HG02610 (cell line): ENCODE results near the gene RNF212B.

Experiments
- ATAC-seq: cut with Tn5 transposase; IDR thresholded peaks from one replicate; pipeline ENCODE4 v1.9.1; 2021; ENCODE audit warnings: mild to moderate bottlenecking, moderate library complexity; ENCODE audit not compliant: unreplicated experiment

RNF212B gene

GRCh38 chr14:23294734-23295561, 57.2 kb downstream of the RNF212B start:
- ATAC-seq, result no peak

- no peak for ATAC-seq
These were observed 58.5 kb downstream of the RNF212B start for GRCh38 chr14:23296012-23296777.

DNA sequence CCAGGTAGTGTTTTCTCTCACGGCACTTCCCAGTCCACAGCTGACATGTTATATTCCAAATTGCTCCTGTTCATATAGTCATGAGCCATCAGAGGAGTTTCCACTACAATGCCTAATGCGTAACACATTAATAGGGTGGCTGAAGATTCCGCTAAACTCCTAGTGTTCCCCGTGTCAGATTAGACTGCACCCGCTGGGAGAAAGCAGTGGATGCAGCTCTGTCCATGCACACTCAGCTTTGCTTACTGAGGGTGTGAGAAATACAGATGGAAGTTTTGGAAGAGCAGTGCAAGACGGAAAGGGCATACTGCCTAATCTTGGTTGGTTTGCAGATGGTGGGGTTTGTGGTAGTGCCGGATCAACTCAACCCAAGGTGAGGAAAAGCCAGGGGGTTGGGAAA, 59.4 kb downstream of the RNF212B start:
- ATAC-seq, result no peak

- ATAC-seq, result no peak
These were observed 60.0 kb downstream of the RNF212B start for GRCh38 chr14:23297611-23298277.

DNA sequence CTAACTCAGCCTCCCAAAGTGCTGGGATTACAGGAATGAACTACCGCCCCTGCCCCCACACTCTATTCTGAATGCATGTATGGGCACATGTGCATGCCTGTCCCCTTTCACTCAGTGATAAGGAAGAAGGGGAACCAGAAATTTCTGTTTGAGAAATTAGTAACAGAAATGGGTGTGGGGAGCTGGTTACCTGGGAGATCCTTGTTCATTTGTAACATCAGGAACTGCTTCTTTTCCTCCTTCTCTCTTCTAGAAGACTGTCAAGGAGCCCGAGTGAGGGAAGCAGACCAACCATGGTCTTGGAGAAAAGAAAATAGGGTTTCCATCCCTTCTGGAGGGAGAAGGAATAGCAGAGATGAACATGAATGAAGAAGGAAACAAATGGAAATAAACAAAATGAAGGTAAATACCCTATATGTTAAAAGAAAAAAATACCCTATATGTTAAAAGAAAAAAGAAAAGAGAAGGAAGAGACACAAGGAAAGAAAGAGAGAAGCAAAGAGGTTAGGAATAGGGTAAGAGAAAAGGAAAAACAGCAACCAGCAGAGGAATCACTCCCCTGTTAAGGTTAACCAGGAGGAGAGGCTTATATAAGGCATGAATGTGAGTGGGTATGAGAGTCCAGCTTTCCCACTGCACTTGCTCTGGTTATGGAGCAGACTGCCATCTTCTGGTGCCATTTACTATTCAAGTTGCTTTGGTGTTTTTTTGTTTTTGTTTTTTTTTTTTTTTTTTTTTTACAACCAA, 61.6 kb downstream of the RNF212B start:
- ATAC-seq, result no peak

GRCh38 chr14:23299986-23300686, 62.4 kb downstream of the RNF212B start:
- no peak for ATAC-seq

DNA sequence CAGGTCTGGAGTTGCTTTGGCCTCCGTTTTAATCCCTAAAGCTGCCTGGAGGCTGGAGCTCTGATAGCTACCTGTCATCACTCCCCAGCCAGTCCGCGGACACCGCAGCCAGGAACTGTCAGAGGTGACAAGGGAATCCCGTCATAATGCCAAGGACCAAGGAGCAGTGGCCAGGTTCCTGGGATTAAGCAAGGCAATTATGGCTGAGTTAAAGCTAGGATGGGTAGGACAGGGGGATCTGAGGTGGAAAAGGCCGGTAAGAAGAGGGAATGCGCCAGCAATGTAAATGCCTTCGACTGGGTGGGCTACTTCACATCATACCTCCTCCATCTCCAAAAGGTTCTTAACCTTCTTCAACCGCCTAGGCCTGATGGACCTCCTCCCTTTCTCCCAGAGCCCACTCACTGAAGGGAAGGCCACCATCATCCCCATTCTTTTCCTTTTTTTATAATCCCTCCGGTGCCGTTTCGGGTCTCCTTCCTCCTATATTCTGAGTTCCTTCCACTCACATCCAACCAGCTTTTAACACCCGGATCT, 63.0 kb downstream of the RNF212B start:
- no peak for ATAC-seq

- ATAC-seq, result peak; percentile 82
These were observed 63.7 kb downstream of the RNF212B start for GRCh38 chr14:23301288-23301968.

DNA sequence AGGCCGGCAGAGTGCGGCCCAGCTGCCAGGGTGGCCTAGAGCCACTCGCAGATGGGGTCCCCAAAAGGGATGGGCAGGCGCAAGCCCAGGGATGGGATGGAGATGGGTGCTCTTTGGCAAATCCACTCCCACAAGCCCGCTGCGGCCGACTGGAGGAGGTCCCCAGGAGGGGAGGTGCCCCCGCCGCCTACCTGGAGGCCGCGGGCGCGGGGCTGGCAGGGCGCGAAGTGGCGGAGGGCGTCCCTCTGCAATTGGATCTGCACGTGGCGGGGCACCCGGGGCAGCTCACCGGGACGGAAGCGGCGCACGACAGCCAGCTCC, 64.2 kb downstream of the RNF212B start:
- peak; percentile 10 for ATAC-seq

- peak; percentile 32 for ATAC-seq
These were observed 64.8 kb downstream of the RNF212B start, which contains the start of gene PPP1R3E for GRCh38 chr14:23302290-23303225. Gene PPP1R3E, minus strand, starts transcription at chr14:23302859. Its CDS starts 283 bp downstream, at chr14:23302576.

- ATAC-seq, result no peak
These were observed 68.8 kb downstream of the RNF212B start, which contains the start of gene BCL2L2 for GRCh38 chr14:23306412-23307145. Gene BCL2L2, plus strand, starts transcription at chr14:23306833. Its CDS starts 935 bp downstream, at chr14:23307768.

GRCh38 chr14:23307146-23307530, 69.4 kb downstream of the RNF212B start:
- ATAC-seq, result no peak

DNA sequence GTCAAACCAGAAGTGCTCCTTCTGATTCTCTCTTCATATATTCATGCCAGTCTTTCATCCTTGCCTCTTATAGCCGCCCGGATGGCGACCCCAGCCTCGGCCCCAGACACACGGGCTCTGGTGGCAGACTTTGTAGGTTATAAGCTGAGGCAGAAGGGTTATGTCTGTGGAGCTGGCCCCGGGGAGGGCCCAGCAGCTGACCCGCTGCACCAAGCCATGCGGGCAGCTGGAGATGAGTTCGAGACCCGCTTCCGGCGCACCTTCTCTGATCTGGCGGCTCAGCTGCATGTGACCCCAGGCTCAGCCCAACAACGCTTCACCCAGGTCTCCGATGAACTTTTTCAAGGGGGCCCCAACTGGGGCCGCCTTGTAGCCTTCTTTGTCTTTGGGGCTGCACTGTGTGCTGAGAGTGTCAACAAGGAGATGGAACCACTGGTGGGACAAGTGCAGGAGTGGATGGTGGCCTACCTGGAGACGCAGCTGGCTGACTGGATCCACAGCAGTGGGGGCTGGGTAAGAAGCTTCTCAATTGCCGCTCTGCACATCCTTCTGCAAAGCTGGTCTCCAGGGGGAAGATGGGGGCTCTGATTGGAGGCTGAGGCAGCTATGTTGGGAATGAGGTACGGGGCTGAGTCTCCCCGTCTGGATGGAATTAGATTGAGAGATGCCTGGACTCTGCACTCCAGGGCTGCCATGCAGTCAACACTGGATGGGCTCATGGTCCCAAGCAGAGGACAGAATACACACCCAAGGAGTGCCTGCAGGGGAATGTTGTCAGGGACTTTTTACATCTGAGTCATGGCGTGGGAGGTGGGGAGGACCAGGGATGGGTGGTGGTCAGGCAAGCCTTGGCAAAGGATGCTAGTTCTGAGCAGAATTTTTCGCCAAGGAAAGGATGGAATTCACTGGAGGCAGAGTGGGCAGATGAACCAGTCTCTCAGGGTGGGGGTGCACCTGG, 70.2 kb downstream of the RNF212B start:
- ATAC-seq, result no peak

- no peak for ATAC-seq
These were observed 71.1 kb downstream of the RNF212B start for GRCh38 chr14:23308721-23309445.

DNA sequence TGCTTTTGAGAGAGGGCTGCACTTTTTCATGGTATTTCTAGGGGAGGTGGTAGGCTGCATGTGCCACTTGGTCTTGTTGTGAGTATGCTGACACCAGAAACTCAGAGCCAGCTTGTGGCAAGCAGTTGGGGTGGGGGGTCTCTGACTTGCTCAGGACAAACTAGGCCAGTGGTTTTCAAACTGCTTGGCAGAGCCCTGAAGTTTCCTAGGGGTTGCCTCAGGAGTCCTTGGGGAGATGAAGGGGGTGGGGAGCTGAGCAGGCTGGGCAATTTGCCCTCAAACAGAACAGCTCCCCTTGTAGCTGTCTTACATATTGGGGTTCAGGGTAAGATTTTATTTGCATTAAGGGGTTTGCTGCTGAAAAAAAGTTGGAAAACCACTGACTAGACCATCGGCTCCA, 72.8 kb downstream of the RNF212B start:
- no peak for ATAC-seq

DNA sequence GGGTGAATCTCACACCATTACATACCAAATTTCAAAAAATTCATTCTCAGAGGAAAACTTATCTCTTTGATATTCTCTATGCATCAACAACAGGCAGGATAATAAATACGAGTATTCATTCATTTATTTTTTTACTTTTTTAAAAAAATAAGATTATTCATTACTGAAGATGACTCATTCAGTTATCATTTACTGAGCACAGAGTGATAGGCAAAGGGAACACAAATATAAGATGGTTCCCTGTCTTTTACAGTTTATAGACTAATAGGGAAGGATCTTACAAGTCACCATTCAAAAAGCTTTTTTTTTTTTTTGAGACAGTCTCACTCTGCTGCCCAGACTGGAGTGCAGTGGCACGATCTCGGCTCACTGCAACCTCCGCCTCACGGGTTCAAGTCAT, 78.6 kb downstream of the RNF212B start:
- ATAC-seq, result no peak
